Effector CD8-positive, alpha-beta T cell (primary cell): Measurements from ENCODE around the gene ERLEC1.
"Not testable (repeated sequence)": the region's sequence is repeated elsewhere in the genome, so short reads cannot be mapped to it uniquely, and the experiment has no call there.

Experiments used
- DNase-seq: peaks from one replicate; lab custom pipeline; 2025; lab: John Stamatoyannopoulos, UW

ERLEC1 gene

DNA sequence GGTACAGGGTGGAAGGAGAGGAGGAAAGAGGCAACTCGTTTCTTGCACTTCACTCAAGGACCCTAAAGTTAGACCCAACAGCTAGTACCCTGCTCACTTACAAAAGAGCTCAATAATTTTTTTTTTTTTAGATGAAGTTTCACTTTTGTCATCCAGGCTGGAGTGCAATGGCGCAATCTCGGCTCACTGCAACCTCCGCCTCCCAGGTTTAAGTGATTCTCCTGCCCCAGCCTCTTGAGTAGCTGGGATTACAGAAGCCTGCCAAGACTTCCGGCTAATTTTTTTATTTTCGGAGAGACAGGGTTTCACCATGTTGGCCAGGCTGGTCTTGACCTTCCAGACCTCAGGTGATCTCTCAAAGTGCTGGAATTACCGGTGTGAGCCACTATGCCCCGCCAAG lies 4.2 kb upstream of the ERLEC1 start:
- DNase-seq: no peak

DNA sequence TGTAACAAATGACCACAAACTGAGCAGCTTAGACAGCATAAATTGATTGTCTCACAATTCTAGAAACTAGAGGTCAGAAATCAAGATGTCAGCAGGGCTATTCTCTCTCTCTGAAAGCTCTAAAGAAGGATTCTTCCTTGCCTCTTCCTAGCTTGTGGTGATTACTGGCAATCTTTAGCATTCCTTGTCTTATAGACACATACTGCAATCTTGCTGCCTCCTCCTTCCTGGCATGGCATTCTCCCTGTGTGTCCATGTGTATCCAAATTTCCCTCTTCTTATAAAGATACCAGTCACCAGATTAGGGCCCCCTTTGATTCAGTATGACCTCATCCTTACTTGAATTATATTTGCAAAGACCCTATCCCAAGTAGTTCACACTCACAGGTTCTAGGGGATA lies 2.4 kb upstream of the ERLEC1 start:
- DNase-seq: no peak

DNA sequence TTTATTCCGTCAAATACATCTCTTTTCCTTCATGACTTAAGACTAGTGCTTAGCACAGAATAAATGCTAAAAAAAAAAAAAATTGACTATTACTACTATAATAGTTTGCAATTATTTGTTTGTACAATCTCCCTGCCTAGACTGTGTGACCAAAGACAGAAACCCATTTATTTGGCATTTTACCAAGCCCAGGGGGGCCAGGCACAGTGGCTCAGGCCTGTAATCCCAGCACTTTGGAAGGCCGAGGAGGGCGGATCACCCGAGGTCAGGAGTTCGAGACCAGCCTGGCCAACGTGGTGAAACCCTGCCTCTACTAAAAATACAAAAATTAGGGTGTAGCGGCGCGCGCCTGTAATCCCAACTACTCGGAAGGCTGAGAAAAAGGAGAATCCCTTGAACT lies 1.5 kb upstream of the ERLEC1 start:
- no peak for DNase-seq

DNA sequence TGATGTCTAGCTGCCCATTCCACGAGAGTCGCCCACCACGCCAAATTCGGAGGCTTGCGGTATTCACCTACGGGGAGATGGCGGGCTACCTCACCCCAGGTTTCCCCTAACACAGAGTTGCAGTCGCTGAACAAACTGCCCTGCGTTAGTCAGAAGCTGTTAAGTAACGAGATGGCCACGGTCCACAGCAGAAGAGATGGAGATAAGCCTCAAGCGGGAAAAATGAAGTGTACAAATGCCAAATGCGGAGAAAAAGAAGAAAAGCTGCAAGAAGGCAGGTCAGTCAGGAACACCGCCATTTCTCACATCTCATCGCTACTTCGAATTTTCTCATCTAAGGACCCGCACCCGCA lies 516 bp upstream of the ERLEC1 start:
- no peak for DNase-seq

DNA sequence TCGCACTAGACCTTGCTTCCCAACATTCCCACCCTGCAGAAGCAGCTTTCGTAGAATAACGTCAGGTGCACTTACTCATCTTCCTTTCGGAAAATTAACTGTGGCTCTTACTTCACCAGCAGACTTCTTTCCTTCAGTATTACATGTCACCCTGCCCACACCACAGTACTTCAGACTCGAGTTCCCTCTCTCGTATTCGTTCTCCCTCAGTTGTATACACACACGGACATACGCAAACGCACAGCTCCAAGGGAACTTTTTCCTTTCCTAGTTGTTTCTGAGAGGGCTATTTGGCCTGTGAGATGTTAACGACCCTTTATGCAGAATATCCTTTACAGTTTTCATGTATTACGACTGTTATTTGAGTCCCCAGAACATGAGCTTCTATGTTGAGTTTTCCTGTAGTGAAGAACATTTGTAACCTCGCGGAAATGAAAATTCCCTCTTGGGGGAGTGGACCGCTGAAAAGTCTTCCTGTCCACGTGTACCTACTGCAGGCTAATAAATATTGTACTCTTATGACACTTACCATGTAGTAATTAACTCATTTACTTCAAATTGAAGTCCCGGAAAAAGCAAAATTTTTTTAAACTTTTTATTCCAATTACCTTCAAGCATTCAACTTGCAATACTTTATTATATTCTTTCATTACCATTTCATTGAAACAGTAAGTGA lies 908 bp downstream of the ERLEC1 start:
- DNase-seq: no peak

DNA sequence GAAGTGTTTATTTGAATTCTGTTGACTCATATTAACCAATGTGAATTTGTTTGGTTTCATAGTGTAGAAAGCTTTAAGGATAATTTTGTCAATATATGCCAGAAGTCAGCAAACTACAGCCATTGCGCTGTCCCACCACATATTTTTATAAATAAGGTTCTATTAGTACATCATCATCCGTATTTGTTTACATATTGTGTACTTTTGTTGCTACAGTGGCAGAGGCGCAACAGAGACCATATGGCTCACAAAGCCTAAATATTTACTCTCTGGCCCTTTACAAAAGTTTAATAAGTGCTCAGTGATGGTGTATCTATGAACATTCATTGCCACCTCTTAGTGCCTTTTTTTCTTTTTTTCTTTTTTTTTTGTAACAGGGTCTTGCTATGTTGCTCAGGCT lies 6.4 kb downstream of the ERLEC1 start:
- no peak for DNase-seq

DNA sequence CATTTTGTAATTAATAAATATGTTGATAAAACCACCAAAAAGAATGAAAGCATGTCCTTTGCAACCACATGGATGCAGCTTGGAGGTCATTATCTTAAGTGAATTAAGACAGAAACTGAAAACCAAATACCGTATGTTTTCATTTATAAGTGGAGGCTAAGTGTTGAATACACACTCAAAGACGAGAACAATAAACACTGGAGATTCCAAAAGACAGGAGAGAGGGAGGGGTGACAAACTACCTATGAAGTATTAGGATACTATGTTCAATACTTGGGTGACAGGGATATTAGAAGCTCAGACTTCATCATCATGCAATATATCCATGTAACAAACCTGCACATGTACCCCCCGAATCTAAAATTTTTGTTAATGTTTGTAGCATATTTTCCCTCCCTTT lies 7.0 kb downstream of the ERLEC1 start:
- DNase-seq: no peak

DNA sequence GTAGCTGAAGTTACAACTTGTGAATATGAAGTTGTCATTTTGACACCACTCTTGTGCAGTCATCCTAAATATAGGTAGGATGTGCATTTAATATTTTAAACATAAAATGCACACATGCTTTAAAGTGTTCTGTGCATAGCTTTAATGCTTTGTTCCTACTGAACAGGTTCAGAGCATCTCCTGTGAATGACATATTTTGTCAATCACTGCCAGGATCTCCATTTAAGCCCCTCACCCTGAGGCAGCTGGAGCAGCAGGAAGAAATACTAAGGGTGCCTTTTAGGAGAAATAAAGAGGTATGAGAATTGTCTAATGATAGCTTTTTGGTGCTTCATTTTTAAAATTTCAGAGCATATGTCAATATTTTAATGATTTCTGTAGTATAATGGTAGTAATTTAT lies 14.7 kb downstream of the ERLEC1 start:
- no peak for DNase-seq

DNA sequence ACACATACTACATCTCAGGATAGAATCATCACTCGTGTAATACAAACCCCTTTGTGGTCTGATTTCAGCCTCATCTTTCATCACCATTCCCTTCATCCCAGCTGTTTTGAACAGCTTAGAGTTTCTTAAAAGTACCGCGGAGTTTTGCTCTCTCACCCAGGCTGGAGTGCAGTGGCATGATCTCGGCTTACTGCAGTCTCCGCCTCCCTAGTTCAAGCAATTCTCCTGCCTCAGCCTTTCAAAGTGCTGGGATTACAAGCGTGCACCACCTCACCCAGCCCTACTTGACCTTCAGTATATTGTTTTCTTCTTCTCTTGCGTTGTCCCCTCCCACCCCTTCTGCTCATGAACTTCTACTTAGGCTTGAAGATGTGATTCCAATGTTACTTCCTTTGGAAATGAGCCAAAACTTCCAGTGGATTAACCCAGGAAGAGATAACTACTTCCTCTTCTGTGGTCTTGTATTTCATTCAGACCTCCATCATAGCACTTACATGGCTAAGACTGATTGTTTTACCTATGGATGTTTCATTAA lies 15.8 kb downstream of the ERLEC1 start:
- no peak for DNase-seq

DNA sequence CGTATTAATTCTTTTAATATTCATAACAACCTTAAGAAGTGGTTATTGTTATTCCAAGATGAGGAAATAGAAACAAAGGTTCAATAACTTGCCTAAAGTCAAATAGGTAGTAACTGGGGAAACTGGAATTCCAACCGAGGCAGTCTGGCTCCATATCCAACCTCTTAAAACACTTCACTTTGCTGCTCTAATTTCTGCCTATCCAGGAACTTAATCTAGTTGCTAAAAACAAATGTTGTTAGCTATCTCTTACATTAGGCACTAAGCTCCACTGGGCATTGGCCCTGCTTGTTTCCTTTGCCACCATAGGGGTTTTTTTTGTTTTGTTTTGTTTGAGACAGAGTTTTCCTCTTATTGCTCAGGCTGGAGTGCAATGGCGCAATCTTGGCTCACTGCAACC lies 24.8 kb downstream of the ERLEC1 start:
- no peak for DNase-seq

DNA sequence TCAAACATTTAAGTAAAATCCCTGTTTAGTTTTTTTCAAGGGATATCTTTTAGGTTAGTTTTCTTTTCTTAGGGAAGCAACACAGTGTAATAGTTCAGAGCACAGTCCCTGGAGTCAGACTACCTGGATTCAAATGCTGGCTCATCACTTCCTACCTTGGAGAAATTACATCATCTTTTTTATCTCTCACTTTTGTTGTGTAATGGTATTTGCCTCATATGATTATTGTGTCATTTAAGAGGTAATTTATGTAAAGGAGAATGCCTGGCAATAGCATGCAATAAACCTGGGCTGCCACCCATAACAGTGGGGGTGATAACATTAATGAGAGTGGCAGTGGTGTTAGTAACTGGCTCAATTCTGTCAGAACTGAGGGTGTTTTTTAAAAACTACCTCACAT lies 26.3 kb downstream of the ERLEC1 start:
- DNase-seq: no peak

DNA sequence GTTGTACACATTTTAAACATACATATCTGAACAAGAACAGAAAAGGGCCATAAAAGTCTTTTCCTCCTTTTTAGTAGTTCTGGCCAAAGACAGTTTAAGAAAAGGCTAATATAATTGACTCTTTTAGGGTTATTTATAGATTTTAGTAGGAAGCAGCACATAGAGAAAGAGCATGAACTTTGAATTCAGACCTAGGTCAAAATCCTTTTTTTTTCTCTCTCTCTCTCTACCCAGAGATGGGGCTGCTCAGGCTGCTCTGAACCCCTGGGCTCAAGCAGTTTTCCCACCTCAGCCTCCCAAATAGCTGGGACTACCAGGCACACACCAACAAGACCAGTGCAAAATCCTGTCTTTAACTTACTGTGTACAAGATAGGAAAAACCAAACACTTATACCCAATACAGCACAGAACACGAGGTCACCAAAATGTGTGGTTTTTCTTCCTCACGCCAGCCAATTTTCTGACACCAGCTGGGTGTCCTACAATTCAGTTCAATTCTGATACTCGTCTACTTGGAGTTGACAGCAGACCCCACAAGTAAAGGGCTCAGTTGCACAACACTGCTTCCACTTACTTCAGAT lies 32.1 kb downstream of the ERLEC1 start:
- no peak for DNase-seq

DNA sequence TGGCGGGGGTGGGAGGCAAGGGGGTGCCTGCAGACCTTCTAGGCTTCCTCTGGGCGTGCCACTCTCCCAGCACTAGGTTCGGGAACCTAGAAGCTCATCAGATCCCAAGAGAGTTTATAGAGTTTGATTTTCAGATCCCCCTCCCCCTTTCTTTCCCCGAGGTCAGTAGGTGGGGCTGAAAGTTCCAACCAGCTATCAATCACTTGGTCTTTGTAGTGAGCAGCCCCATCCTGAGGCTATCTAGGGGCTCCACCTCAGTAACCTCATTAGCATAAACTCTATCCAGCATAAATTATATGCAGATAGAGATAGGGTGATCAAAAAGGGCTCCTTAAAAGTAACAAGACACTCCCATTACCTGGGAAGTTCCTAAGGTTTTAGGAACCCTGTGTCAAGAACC lies 32.8 kb downstream of the ERLEC1 start:
- no peak for DNase-seq

DNA sequence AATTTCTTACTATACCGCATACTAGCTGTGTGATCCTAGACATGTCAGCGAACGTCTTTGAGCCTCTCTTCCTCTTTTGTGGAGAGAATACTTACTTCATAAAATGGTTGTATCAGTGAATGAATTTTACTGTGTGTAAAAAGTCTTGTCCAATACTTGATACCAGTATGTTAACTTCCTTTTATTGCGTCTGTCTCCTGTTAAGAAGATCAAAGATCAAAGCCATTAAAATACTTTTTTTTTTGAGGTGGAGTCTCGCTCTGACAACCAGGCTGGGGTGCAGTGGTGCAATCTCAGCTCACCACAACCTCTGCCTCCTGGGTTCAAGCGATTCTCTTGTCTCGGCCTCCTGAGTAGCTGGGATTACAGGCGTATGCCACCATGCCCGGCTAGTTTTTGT lies 33.2 kb downstream of the ERLEC1 start:
- no peak for DNase-seq

DNA sequence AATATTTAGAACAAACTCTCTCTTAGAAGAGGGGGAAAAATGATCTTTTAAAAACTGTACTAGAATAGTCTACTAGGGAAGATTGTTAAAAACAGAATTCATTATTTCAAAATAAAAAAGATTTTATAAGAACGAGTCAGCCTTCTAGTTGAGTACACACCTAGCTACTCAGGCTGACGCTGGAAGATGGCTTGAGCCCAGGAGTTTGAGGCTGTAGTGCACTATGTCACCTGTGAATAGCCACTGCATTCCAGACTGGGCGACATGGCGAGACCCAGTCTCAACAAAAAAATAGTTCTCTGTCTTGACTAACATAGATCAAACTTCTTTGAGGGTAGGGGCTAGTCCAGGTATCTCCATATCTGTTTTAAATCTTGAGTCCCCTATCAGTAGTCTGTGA lies 33.9 kb downstream of the ERLEC1 start:
- no peak for DNase-seq

DNA sequence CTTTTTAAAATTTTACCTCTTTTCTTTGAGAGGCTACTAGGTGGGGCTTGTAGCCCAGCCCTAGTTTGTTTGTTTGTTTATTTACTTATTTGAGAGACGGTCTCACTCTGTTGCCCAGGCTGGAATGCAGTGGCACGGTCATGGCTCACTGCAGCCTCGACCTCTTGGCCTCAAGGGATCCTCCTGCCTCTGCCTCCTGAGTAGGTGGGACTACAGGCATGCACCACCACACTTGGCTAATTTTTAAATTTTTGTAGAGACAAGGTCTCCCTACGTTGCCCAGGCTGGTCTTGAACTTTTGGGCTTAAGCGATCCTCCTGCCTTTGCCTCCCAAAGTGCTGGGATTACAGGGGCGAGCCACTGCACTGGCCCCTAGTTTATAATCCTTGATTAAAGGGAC lies 35.0 kb downstream of the ERLEC1 start:
- DNase-seq: no peak

DNA sequence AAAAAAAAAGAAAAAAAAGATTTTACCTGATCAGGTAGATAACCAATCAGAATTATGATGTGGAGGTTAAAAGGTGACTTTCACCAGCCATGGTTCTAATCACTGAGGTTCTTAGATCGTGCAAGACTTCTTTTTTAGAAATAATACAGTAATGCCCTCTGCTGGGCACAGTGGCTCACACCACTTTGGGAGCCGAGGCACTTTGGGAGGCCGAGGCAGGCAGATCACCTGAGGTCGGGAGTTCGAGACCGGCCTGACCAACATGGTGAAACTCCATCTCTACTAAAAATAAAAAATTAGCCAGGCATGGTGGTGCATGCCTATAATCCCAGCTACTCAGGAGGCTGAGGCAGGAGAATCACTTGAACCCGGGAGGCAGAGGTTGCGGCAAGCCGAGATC lies 36.8 kb downstream of the ERLEC1 start:
- not testable (repeated sequence) for DNase-seq

DNA sequence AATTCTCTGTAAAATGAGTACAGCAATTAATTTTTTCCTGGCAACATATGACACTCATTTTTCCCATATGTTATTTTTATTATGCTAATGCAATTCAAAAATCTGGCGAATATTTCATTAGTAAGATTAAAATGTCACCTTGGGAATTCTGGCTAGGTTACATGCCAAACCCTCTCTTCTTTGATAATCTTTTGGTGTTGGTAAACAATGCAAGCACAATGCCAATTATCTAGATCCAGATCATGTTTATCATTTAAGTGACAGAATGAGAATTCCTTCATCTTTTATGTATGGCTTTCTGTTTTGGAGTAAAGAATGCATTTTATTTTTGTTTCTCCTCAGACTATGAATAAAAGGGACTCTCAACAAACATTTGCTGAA lies 39.2 kb downstream of the ERLEC1 start:
- DNase-seq: no peak

DNA sequence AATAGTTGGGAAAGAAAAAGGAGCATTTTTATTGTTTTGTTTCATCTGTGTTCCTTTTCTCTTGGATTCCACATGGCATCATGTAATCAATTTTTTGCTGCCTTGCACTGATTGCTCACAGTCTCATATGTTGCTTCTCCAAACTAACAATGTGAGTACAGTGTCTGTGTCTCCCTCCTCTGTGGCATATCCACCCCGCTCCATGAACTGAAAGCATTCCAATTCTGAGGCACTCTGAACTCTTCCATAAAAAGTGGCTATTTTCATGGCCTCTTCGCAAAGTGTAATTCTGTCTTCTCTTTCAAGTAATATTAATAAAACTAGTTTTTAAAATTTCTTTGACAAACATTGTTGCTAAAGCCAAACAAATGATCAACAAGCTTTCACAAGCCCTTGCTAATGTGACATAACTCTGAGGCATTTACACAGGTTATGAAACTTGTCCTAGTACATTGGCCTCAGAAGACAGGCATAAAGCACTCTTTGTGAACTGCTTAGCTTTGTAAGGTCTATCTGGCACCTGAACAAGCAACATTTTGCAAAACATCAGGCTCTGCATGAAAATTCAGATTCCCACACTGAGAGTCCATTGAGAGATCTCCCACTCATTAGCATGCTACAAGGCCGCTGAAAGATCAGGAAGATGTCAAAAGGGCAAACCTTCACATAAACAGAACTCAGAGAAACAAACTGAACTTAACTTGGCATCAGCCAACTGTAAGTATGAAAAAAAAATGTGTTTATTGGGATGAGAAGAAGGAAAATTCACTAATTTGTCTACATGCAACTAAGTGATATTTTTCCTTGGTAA lies 39.9 kb downstream of the ERLEC1 start:
- DNase-seq: no peak

DNA sequence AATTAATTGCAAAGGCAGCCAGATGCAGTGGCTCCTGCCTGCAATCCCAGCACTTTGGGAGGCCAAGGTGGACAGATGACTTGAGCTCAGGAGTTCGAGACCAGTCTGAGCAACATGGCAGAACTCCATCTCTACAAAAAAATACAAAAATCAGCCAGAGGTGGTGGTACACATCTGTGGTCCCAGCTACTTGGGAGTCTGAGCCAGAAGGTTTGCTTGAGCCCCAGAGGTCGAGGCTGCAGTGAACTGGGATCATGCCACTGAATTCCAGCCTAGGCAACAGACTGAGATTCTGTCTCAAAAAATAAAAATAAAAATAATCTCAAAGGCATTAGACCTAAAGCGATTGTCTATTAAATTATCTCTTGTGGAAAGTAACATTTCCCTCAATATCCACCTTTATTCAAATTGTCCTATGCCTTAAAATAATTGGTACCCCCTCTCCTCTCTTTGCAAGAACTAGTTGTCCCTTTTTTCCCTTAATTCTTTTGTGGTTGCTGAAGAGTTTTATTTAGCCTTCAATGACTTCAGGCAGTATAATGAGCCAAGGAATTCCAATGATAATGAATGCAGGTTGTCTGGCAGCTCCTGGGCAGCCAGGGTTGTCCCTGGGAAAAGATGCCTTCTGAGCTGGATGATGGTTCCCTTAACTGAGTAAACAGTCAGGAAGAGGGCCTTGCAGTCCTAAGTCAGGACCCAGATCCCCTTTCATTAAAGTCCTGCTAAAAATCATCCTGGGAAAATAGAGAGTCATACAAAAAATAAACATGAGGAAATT lies 40.7 kb downstream of the ERLEC1 start:
- DNase-seq: no peak

DNA sequence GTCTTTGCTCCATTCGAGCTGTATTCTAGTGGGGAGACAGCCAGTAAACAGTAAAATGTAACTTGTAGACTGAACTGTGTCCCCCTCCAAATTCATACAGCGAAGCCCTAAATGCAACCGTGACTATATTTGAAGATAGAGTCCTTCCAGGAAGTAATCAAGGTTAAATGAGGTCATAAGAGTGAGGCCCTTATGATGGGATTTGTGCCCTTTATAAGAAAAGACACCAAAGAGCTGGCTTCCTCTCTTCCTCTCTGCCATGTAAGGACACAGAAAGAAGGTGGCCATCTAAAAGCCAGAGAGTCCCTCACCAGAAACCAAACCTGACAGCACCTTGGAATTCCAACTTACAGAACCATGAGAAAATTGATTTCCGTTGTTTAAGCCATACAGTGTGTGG lies 41.5 kb downstream of the ERLEC1 start:
- no peak for DNase-seq

DNA sequence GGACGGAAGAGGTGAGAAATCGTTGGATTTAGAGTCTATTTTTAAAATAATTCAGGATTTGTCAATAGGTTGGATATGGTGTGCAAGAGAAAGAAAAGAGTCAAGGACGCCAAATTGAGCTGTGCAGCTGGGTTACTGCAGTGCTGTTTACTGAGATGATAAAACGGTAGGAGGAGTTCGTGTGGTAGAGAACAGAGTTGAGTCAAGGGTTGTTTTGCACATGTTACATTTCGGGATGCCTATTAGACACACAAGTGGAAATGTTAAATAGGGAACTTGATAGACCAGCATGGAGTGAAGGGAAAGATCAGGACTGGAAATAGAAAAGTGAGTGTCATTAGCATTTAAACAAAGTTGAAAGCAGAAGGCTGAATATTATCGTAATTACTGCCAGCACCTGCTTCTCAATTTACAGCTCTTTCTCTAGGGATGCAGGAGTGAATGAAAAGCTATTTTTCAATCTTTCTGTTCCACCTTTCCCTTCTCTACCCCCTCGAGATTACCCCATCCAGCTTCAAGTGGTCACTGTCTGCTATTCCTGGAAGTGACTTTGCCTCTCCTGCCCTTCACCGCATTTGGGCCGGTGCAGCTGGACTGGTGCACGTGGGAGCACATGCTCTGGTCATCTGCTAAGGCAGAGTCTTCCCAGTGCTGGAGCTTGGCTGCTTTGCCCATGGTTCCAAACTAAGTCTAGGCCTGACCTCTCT lies 42.6 kb downstream of the ERLEC1 start:
- no peak for DNase-seq
